ENCODE measurements around the gene COG3.

The COG3 gene

GRCh38 chr13:45510672-45511071 lies 45.9 kb downstream of the COG3 start:
- no peak for DNase-seq

- peak; percentile 55 to 79 for DNase-seq
These were observed 46.8 kb downstream of the COG3 start for GRCh38 chr13:45511310-45512097.

- DNase-seq = peak in 1 of 2 experiments; percentile 24
These were observed 47.4 kb downstream of the COG3 start for GRCh38 chr13:45512098-45512496.

- no peak for DNase-seq
These were observed 52.0 kb downstream of the COG3 start for GRCh38 chr13:45516757-45517156.

- DNase-seq = no peak
These were observed 53.9 kb downstream of the COG3 start for GRCh38 chr13:45518525-45519245.

- no peak for DNase-seq
These were observed 54.8 kb downstream of the COG3 start for GRCh38 chr13:45519493-45519892.

GRCh38 chr13:45521297-45521696 lies 56.6 kb downstream of the COG3 start:
- DNase-seq = no peak

GRCh38 chr13:45522571-45522970 lies 57.8 kb downstream of the COG3 start:
- no peak for DNase-seq

GRCh38 chr13:45527699-45528462 lies 63.1 kb downstream of the COG3 start:
- DNase-seq = no peak

- DNase-seq = no peak
These were observed 65.0 kb downstream of the COG3 start for GRCh38 chr13:45529758-45530157.

- no peak for DNase-seq
These were observed 69.9 kb downstream of the COG3 start for GRCh38 chr13:45534604-45535003.

- no peak for DNase-seq
These were observed 71.5 kb downstream of the COG3 start for GRCh38 chr13:45536224-45536623.

- DNase-seq = no peak
These were observed 72.8 kb downstream of the COG3 start for GRCh38 chr13:45537516-45537915.

- no peak for DNase-seq
These were observed 73.6 kb downstream of the COG3 start for GRCh38 chr13:45538382-45538781.

GRCh38 chr13:45540195-45540594 lies 75.5 kb downstream of the COG3 start:
- no peak for DNase-seq

GRCh38 chr13:45540864-45541263 lies 76.1 kb downstream of the COG3 start:
- no peak for DNase-seq

GRCh38 chr13:45541806-45542205 lies 77.1 kb downstream of the COG3 start:
- DNase-seq = no peak

GRCh38 chr13:45542391-45542790 lies 77.7 kb downstream of the COG3 start:
- DNase-seq = no peak

GRCh38 chr13:45542878-45543277 lies 78.1 kb downstream of the COG3 start:
- no peak for DNase-seq

- no peak for DNase-seq
These were observed 79.8 kb downstream of the COG3 start for GRCh38 chr13:45544520-45544919.

GRCh38 chr13:45545686-45546409 lies 81.1 kb downstream of the COG3 start:
- DNase-seq = no peak

GRCh38 chr13:45546410-45546765 lies 81.6 kb downstream of the COG3 start:
- DNase-seq = no peak

GRCh38 chr13:45548281-45548680 lies 83.5 kb downstream of the COG3 start:
- no peak for DNase-seq
